ENCODE data around the gene EXOC3. TPM values are rescaled to one million over a fixed set of nuclear protein-coding genes. Genes with fewer than 3 reads are reported as not detected.
"Not testable (repeated sequence)": the region's sequence is repeated elsewhere in the genome, so short reads cannot be mapped to it uniquely, and the experiment has no call there.

EXOC3 gene
- total RNA-seq, 1 experiment from 2014 or later = 34.7 TPM

DNA sequence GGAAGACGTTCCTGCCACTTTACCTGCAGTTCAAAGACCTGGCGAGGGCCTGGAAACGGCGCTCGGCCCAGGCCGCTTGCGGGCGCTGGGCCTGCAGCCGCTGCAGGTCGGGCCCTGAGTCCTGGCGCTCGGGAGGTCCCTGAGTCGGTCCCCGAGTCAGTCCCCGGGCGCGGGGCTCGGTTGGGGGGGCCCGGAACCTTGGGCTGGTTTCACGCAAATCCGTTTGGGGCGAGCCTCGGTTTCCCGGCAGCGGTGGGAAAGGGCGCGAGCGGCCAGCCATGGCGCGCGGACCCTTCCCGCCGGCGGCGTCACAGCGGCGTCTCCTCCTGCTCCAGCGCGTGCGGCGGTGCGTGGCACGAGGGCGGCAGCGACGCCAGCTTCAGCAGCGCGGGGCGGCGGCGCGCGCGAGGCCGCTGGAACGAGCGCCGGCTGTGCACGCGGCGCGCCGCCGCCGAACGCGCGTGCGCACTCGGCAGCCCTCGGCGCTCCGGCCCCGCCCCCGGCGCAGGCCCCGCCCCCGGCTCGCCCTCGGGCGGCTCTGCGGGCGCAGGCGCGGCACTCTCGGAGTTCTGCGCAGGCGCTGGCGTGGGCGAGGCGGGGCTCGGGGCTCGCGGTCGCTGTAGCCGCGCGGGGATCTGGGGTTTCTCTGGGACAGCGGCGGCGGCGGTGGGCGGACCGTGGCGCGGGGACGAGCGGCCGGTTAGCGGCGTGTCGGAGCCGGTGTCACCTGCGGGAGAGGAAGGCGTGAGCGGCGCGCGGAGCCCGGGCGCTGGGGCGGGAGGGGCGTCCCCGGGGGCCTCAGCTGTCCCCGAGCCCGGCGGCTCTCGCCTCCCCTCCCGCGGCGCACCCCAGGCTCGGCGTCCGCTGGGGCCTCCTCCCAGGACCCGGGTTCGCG is 29.9 kb downstream of the EXOC3 start:
- peak; percentile 44 for DNase-seq (ENCODE audit: low spot score)

DNA sequence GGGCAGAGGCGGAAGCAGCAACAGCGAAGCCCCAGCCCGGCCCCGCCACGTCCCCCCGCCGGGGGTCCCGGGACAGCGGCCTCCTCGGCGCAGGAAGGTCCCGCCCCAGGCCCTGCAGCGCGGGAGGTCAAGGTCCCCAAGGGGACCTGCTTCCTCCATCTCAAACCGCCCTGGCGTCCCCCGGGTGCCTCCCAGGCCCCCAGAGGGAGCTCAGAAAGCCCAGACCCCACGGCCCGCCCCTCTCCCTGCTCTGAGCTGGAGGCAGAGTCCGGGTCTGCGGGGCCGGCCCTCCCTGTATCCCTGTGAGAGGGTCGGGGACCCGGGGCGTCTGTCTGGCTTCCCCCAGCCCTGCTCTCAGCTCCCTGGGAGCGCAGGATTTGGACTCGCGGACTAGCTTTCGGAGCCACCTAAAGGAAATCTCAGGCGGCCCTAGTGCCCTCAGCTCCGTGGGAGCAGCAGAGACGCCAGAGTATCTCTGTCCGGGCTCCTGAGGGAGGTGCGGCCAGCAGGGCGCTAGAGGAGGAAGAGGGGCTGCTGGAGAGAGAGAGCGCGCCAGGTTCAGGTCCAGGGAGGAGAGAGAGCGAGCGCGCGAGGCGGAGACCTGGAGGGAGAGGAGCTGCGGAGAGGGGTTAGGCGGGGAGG is 30.7 kb downstream of the EXOC3 start:
- DNase-seq (ENCODE audit: low spot score) = peak; percentile 27

DNA sequence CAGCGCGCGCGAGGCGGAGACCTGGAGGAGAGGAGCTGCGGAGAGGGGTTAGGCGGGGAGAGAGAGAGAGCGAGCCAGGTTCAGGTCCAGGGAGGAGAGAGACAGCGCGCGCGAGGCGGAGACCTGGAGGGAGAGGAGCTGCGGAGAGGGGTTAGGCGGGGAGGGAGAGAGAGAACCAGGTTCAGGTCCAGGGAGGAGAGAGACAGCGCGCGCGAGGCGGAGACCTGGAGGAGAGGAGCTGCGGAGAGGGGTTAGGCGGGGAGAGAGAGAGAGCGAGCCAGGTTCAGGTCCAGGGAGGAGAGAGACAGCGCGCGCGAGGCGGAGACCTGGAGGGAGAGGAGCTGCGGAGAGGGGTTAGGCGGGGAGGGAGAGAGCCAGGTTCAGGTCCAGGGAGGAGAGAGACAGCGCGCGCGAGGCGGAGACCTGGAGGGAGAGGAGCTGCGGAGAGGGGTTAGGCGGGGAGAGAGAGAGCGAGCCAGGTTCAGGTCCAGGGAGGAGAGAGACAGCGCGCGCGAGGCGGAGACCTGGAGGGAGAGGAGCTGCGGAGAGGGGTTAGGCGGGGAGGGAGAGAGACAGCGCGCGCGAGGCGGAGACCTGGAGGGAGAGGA is 31.4 kb downstream of the EXOC3 start:
- DNase-seq (ENCODE audit: low spot score) = not testable (repeated sequence)

GRCh38 chr5:474840-475661 is 32.1 kb downstream of the EXOC3 start:
- no peak for DNase-seq (ENCODE audit: low spot score)

GRCh38 chr5:475704-476101 is 32.7 kb downstream of the EXOC3 start:
- no peak for DNase-seq (ENCODE audit: low spot score)

GRCh38 chr5:476102-476813 is 33.3 kb downstream of the EXOC3 start:
- DNase-seq (ENCODE audit: low spot score) = no peak

DNA sequence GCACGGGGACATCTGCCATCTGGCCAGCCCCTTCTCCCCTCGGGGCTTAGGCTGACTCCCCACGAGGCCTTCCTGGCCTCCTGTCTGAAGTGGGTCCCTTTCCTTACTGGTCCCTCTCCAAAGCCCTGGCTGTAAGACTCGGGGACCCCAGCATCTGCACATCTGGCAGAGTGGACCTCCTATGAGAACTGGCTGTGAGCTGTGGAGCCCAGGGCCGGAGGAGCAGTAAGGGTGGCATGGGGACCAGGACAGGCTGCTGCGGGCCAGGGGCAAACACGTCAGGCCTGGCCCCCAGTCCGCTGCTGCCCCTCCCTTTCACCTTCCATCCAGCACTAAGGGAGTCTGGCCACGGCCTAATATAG is 33.8 kb downstream of the EXOC3 start:
- no peak for DNase-seq (ENCODE audit: low spot score)

DNA sequence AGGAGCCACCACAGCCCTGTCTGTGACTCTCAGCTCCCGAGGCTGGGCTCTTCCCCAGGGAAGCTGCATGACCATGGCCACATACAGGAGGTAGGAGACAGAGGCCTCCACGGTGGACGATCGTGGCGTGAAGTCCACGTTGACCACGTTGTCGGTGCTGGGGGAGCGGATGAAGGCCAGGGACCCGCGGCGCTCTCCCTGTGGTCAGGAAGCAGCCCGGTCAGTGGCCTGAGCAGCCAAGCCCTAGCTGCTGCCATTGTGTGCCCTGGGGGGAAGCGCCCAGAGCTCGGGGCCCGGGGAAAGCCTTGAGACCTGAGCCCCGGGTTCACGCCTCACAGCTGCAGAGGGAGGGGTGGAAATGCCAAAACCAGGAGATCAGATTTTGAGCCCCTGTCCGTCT is 34.3 kb downstream of the EXOC3 start:
- DNase-seq (ENCODE audit: low spot score) = no peak

DNA sequence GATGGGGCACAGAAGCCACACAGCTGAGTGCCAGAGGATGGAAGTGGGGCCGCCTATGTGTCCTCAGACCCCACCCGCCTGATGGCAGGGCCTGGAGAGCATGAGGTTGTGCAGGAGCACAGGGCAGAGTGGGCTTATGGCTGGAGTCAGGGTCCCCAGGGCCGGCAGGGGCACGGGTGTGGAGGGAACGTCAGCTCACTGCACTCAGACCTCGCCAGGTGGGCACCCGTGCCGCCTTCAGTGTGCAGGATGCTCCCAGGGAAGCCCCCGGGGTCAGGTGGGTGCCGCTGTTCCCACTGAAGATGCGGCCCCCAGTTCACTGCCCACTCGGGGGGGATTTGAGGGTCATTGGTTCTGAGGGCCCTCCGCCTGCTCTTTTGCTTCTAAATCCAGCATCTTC is 34.9 kb downstream of the EXOC3 start:
- DNase-seq (ENCODE audit: low spot score) = no peak

GRCh38 chr5:478369-478981 is 35.5 kb downstream of the EXOC3 start:
- DNase-seq (ENCODE audit: low spot score) = no peak

GRCh38 chr5:478982-479535 is 36.1 kb downstream of the EXOC3 start:
- DNase-seq (ENCODE audit: low spot score) = no peak

- DNase-seq (ENCODE audit: low spot score) = no peak
Observed at GRCh38 chr5:479566-480319, 36.8 kb downstream of the EXOC3 start.

- DNase-seq (ENCODE audit: low spot score) = no peak
Observed at GRCh38 chr5:481347-481746, 38.4 kb downstream of the EXOC3 start.

DNA sequence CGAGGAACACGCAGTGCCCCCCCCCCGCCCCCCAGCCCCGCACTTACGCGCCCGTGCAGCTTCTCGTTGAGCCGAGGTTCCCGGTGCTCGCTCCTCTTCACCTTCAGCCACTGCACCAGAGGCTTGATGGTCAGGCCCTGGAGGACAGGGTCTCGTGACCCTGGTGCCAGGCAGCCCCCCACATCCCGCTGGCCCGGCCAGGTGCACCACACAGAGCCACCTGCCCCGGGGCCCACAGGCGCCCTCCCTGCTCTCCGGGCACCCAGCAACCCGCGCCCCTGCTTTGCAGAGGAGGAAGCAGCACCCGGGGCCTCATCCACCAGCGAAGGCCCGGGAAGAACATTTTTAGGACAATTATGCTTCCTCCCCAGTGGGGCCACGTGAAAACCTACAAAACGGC is 39.0 kb downstream of the EXOC3 start:
- DNase-seq (ENCODE audit: low spot score) = no peak

GRCh38 chr5:482506-482905 is 39.5 kb downstream of the EXOC3 start:
- DNase-seq (ENCODE audit: low spot score) = no peak

- no peak for DNase-seq (ENCODE audit: low spot score)
Observed at GRCh38 chr5:483011-483410, 40.0 kb downstream of the EXOC3 start.

GRCh38 chr5:483434-484140 is 40.6 kb downstream of the EXOC3 start:
- DNase-seq (ENCODE audit: low spot score) = no peak

- no peak for DNase-seq (ENCODE audit: low spot score)
Observed at GRCh38 chr5:484556-484955, 41.6 kb downstream of the EXOC3 start.

Data from A172 (cell line).